CD4-positive, CD25-positive, alpha-beta regulatory T cell (primary cell): Measurements from ENCODE around the gene CACNG6. TPM values are rescaled to one million over a fixed set of nuclear protein-coding genes. Genes with fewer than 3 reads are reported as not detected.

ENCODE experiments used
- ATAC-seq, 2 donors: fragments of 150-1000 bp; cut with Tn5 transposase; one replicate each; pipeline ENCODE4 v1.10.0; 2021; ENCODE audit warnings: low read depth in 2 of 2, moderate number of reproducible peaks in 2 of 2, moderate library complexity in 1 of 2
- DNase-seq, 3 donors: peaks; one replicate each; pipeline versions ENCODE4 v3.0.0 to v3.0.0-alpha.2; 2012 to 2022; ENCODE audit warnings: mixed read lengths in 1 of 3
- H3K27ac ChIP-seq: one replicate; pipeline ENCODE4 v1.7.0; 2013; ENCODE audit warnings: mild to moderate bottlenecking, low read length; ENCODE audit not compliant: insufficient read depth, poor library complexity, severe bottlenecking
- H3K27me3 ChIP-seq: one replicate; pipeline ENCODE4 v1.7.0; 2013; ENCODE audit warnings: low read length; ENCODE audit not compliant: control insufficient read depth, insufficient read depth
- H3K36me3 ChIP-seq: one replicate; pipeline ENCODE4 v1.7.0; 2013; ENCODE audit warnings: mild to moderate bottlenecking, low read length, moderate library complexity; ENCODE audit not compliant: control insufficient read depth, insufficient read depth
- H3K4me1 ChIP-seq: 2 replicates; pipeline ENCODE4 v1.7.0; 2013; ENCODE audit warnings: mild to moderate bottlenecking, low read length; ENCODE audit not compliant: insufficient read depth, control insufficient read depth, poor library complexity, severe bottlenecking
- H3K4me3 ChIP-seq: one replicate; pipeline ENCODE4 v1.7.0; 2013; ENCODE audit warnings: low read depth, mild to moderate bottlenecking, low read length, moderate library complexity
- H3K9me3 ChIP-seq, 2 experiments: 1 replicate in 1 of 2; 2 replicates in 1 of 2; pipeline ENCODE4 v1.7.0; 2013; ENCODE audit warnings: low read length in 2 of 2, mild to moderate bottlenecking in 1 of 2, moderate library complexity in 1 of 2; ENCODE audit not compliant: control insufficient read depth in 2 of 2
- H3K27ac Mint-ChIP-seq, 3 donors: one replicate each; pipeline ENCODE4 v1.8.0; 2020 to 2022; ENCODE audit warnings: mild to moderate bottlenecking in 3 of 3, mixed read lengths in 3 of 3, moderate library complexity in 2 of 3
- H3K27me3 Mint-ChIP-seq: one replicate; pipeline ENCODE4 v1.8.0; 2022; ENCODE audit warnings: mild to moderate bottlenecking, mixed read lengths
- H3K36me3 Mint-ChIP-seq: one replicate; pipeline ENCODE4 v1.8.0; 2020; ENCODE audit warnings: mixed read lengths
- H3K4me1 Mint-ChIP-seq, 4 donors: one replicate each; pipeline ENCODE4 v1.8.0; 2020 to 2022; ENCODE audit warnings: mixed read lengths in 4 of 4, mild to moderate bottlenecking in 1 of 4
- H3K4me3 Mint-ChIP-seq, 4 donors: one replicate each; pipeline ENCODE4 v1.8.0; 2020 to 2022; ENCODE audit warnings: mild to moderate bottlenecking in 4 of 4, mixed read lengths in 4 of 4, moderate library complexity in 3 of 4
- H3K9me3 Mint-ChIP-seq, 7 donors: one replicate each; pipeline ENCODE4 v1.8.0; 2020 to 2022; ENCODE audit warnings: mixed read lengths in 7 of 7, mild to moderate bottlenecking in 3 of 7, moderate library complexity in 2 of 7
- polyA plus RNA-seq, 4 donors: library from polyadenylated mRNA; unstranded; fragments of 300-500 nt; fragmentation: Illumina TruSeq; gene quantifications; one replicate each; pipeline ENCODE4 v1.2.3, GENCODE V29; 2021
- total RNA-seq: library from RNA; stranded (reverse); gene quantifications from one replicate; pipeline ENCODE4 v1.2.3, GENCODE V29; 2022

Gene CACNG6
- total and polyA plus RNA-seq, 5 donors from 2014 or later: not detected

- Mint-ChIP-seq H3K27ac (no peak overlapping the region), H3K36me3 (peaks cover 3% of the 10 kb centered on the region), H3K4me3 (no peak overlapping the region), H3K27me3 (peaks cover 10% of the 10 kb centered on the region), H3K4me1 (no peaks in the 10 kb centered on the region), H3K9me3 (peaks cover 0 to 8% (median 0%) of the 10 kb centered on the region in 7 donors)
- H3K9me3 ChIP-seq: no peaks in the 10 kb centered on the region
- no peaks in the 10 kb centered on the region for H3K27me3 ChIP-seq
- H3K4me1 ChIP-seq: no peaks in the 10 kb centered on the region
- no peak overlapping the region for H3K27ac ChIP-seq
- H3K36me3 ChIP-seq: no peaks in the 10 kb centered on the region
- ATAC-seq (no peak), DNase-seq (no peak)
- H3K4me3 ChIP-seq: no peak overlapping the region
Observed at GRCh38 chr19:54010474-54010873, 19.0 kb downstream of the CACNG6 start.

GRCh38 chr19:54011507-54012211 is 20.2 kb downstream of the CACNG6 start:
- no peak overlapping the region for H3K4me3 Mint-ChIP-seq
- Histone ChIP-seq H3K4me1 (no peaks in the 10 kb centered on the region), H3K4me3 (no peak overlapping the region), H3K9me3 (no peaks in the 10 kb centered on the region), H3K27me3 (no peaks in the 10 kb centered on the region), H3K36me3 (no peaks in the 10 kb centered on the region), H3K27ac (no peak overlapping the region)
- no peaks in the 10 kb centered on the region for H3K4me1 Mint-ChIP-seq
- peaks cover 0 to 6% (median 0%) of the 10 kb centered on the region in 7 donors for H3K9me3 Mint-ChIP-seq
- H3K27me3 Mint-ChIP-seq: peaks cover 10% of the 10 kb centered on the region
- H3K27ac Mint-ChIP-seq: no peak overlapping the region
- H3K36me3 Mint-ChIP-seq: peaks cover 3% of the 10 kb centered on the region
- DNase-seq (no peak), ATAC-seq (no peak)

- Histone ChIP-seq H3K36me3 (no peaks in the 10 kb centered on the region), H3K4me1 (no peaks in the 10 kb centered on the region), H3K4me3 (no peak overlapping the region), H3K27me3 (no peaks in the 10 kb centered on the region), H3K27ac (no peak overlapping the region), H3K9me3 (no peaks in the 10 kb centered on the region)
- Mint-ChIP-seq H3K9me3 (peaks cover 0 to 6% (median 0%) of the 10 kb centered on the region in 7 donors), H3K4me1 (no peaks in the 10 kb centered on the region), H3K36me3 (peaks cover 3% of the 10 kb centered on the region), H3K27ac (no peak overlapping the region), H3K4me3 (no peak overlapping the region), H3K27me3 (peaks cover 19% of the 10 kb centered on the region)
- ATAC-seq (no peak), DNase-seq (no peak)
Observed at GRCh38 chr19:54013866-54014265, 22.4 kb downstream of the CACNG6 start.

DNA sequence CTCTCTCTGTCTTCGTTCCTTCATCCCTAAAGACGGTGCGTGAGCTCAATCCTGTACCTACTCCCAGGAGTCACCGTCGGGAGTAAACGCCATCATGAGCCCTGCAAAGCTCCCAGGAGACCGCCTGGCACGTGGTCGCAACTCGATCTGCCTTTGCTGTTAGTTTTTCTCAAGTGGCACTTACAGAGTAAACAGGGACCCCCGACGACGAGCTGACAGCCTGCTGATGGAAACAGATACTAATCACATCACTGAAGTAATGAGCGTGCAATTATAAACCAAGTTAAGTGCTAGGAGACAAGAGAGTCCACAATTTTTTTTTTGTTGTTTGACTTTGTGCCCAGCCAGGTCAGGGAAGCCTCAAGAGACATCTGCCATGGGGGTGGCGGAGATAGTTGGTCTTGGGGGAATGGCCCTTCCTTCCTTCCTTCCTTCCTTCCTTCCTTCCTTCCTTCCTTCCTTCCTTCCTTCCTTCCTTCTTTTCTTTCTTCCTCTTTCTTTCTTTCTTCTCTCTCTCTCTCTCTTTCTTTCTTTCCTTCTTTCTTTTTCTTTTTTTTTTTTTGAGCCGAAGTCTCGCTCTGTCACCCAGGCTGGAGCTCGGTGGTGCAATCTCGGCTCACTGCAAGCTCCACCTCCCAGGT is 23.6 kb downstream of the CACNG6 start:
- peaks cover 0 to 6% (median 0%) of the 10 kb centered on the region in 7 donors for H3K9me3 Mint-ChIP-seq
- peak overlapping the region in 1 of 3 donors; percentile 7 for H3K27ac Mint-ChIP-seq
- Histone ChIP-seq H3K27ac (no peak overlapping the region), H3K36me3 (no peaks in the 10 kb centered on the region), H3K4me1 (no peaks in the 10 kb centered on the region), H3K4me3 (no peak overlapping the region), H3K27me3 (no peaks in the 10 kb centered on the region), H3K9me3 (no peaks in the 10 kb centered on the region)
- DNase-seq (no peak), ATAC-seq (no peak)
- peaks cover 3% of the 10 kb centered on the region for H3K36me3 Mint-ChIP-seq
- no peaks in the 10 kb centered on the region for H3K4me1 Mint-ChIP-seq
- H3K4me3 Mint-ChIP-seq: no peak overlapping the region
- peaks cover 19% of the 10 kb centered on the region for H3K27me3 Mint-ChIP-seq

DNA sequence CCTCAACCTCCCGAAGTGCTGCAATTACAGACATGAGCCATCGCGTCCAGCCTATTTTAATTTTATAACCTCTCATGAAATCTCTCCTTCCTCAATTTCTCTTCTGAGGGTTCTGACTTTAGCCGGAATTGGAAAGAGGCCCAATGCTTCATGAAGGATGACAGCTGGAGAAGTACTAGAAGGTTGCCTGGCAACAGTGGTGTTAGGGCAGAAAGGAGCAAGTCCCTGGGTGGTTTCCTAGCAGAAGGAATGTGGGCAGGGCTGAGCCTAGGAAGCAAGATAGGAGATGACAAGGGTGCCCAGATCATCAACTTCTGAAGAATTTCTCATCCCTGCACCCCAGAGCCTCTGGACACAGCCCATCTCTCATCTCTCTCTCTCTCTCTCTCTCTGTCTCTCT is 25.8 kb downstream of the CACNG6 start:
- Histone ChIP-seq H3K4me3 (no peak overlapping the region), H3K4me1 (no peaks in the 10 kb centered on the region), H3K36me3 (no peaks in the 10 kb centered on the region), H3K27me3 (no peaks in the 10 kb centered on the region), H3K9me3 (no peaks in the 10 kb centered on the region), H3K27ac (no peak overlapping the region)
- H3K9me3 Mint-ChIP-seq: peaks cover 0 to 5% (median 0%) of the 10 kb centered on the region in 7 donors
- no peak overlapping the region for H3K27ac Mint-ChIP-seq
- peaks cover 3% of the 10 kb centered on the region for H3K36me3 Mint-ChIP-seq
- H3K4me1 Mint-ChIP-seq: no peaks in the 10 kb centered on the region
- DNase-seq (no peak), ATAC-seq (no peak)
- H3K27me3 Mint-ChIP-seq: peaks cover 17% of the 10 kb centered on the region
- H3K4me3 Mint-ChIP-seq: no peak overlapping the region

- no peak overlapping the region for H3K4me3 Mint-ChIP-seq
- Histone ChIP-seq H3K4me1 (no peaks in the 10 kb centered on the region), H3K4me3 (no peak overlapping the region), H3K27ac (no peak overlapping the region), H3K9me3 (no peaks in the 10 kb centered on the region), H3K36me3 (no peaks in the 10 kb centered on the region), H3K27me3 (no peaks in the 10 kb centered on the region)
- peaks cover 0 to 4% (median 0%) of the 10 kb centered on the region in 4 donors for H3K4me1 Mint-ChIP-seq
- ATAC-seq: no peak
- H3K36me3 Mint-ChIP-seq: no peaks in the 10 kb centered on the region
- no peak overlapping the region for H3K27ac Mint-ChIP-seq
- H3K9me3 Mint-ChIP-seq: peaks cover 0 to 2% (median 0%) of the 10 kb centered on the region in 7 donors
- peaks cover 28% of the 10 kb centered on the region for H3K27me3 Mint-ChIP-seq
- no peak for DNase-seq
Observed at GRCh38 chr19:54021363-54021762, 29.9 kb downstream of the CACNG6 start.

DNA sequence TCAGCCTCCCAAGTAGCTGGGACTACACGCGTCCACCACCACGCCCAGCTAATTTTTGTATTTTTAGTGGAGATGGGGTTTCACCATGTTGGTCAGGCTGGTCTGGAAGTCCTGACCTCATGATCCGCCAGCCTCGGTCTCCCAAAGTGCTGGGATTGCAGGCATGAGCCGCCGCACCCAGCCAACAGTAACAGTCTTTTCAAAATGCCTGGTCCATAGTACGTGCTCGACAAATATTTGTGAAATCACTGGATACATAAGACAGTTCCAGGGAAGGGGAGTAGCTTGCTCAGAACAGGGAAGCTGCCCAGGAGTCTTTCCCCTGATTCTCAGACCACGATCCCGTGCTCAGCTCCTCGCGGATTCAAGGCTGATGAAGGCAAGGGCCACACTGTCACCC is 30.5 kb downstream of the CACNG6 start:
- ATAC-seq (no peak), DNase-seq (no peak)
- no peaks in the 10 kb centered on the region for H3K36me3 ChIP-seq
- no peak overlapping the region for H3K4me3 ChIP-seq
- peaks cover 0 to 2% (median 0%) of the 10 kb centered on the region in 7 donors for H3K9me3 Mint-ChIP-seq
- no peaks in the 10 kb centered on the region for H3K36me3 Mint-ChIP-seq
- no peak overlapping the region for H3K4me3 Mint-ChIP-seq
- no peaks in the 10 kb centered on the region for H3K27me3 ChIP-seq
- H3K4me1 Mint-ChIP-seq: peaks cover 0 to 4% (median 0%) of the 10 kb centered on the region in 4 donors
- no peaks in the 10 kb centered on the region for H3K9me3 ChIP-seq
- no peaks in the 10 kb centered on the region for H3K4me1 ChIP-seq
- H3K27ac ChIP-seq: no peak overlapping the region
- peaks cover 28% of the 10 kb centered on the region for H3K27me3 Mint-ChIP-seq
- H3K27ac Mint-ChIP-seq: no peak overlapping the region

DNA sequence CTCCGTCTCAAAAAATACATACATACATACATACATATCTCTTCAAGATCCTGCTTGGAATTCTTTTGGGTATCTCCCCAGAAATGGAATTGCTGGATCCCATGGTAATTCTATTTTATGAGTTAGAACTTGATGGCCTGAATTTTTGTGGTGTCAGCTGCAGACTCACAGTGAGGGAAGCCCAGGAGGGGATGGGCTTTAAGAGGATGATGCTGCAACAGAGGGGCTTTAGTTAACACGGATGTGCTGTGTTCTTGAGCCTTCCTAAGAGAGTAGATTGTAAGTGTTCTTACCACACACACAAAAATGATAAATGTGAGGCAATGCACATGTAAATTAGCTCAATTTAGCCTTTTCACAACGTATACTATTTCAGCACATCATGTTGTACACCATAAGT is 31.8 kb downstream of the CACNG6 start:
- H3K27ac ChIP-seq: no peak overlapping the region
- no peaks in the 10 kb centered on the region for H3K36me3 ChIP-seq
- no peaks in the 10 kb centered on the region for H3K9me3 ChIP-seq
- no peak for ATAC-seq
- no peaks in the 10 kb centered on the region for H3K4me1 ChIP-seq
- Mint-ChIP-seq H3K27me3 (peaks cover 19% of the 10 kb centered on the region), H3K9me3 (peaks cover 0 to 2% (median 0%) of the 10 kb centered on the region in 7 donors), H3K4me1 (peaks cover 0 to 4% (median 0%) of the 10 kb centered on the region in 4 donors), H3K27ac (no peak overlapping the region), H3K4me3 (no peak overlapping the region), H3K36me3 (no peaks in the 10 kb centered on the region)
- no peak overlapping the region for H3K4me3 ChIP-seq
- no peak for DNase-seq
- no peaks in the 10 kb centered on the region for H3K27me3 ChIP-seq
